Peyer's patch (tissue), 4 donors: ENCODE measurements around the gene TTC27. TPM values are rescaled to one million over a fixed set of nuclear protein-coding genes. Genes with fewer than 3 reads are reported as not detected.

Source experiments
- DNase-seq, 3 donors: peaks; one replicate each; pipeline ENCODE4 v3.0.0-alpha.2; 2017 to 2019
- H3K27ac ChIP-seq, 4 donors: fragments of 200-600 bp; sonication (generic); one replicate each; pipeline ENCODE4 v1.5.1; 2016 to 2019
- H3K27me3 ChIP-seq, 2 donors: fragments of 200-600 bp; sonication (generic); one replicate each; pipeline ENCODE4 v1.5.1; 2019
- H3K36me3 ChIP-seq, 3 donors: fragments of 200-600 bp; sonication (generic); one replicate each; pipeline ENCODE4 v1.5.1; 2016 to 2019
- H3K4me1 ChIP-seq, 4 donors: fragments of 200-600 bp; sonication (generic); one replicate each; pipeline ENCODE4 v1.5.1; 2016 to 2019
- H3K4me3 ChIP-seq, 4 donors: fragments of 200-600 bp; sonication (generic); 1 replicate in 3 of 4; 2 replicates in 1 of 4; pipeline ENCODE4 v1.5.1; 2016 to 2019; ENCODE audit warnings: mild to moderate bottlenecking in 1 of 4
- H3K9me3 ChIP-seq, 4 donors: fragments of 200-600 bp; sonication (generic); one replicate each; pipeline ENCODE4 v1.5.1; 2016 to 2019; ENCODE audit warnings: mild to moderate bottlenecking in 1 of 4
- POLR2A ChIP-seq, 2 donors: fragments of 450-650 bp; IDR thresholded peaks; one replicate each; pipeline ENCODE4 v1.5.1; 2017; ENCODE audit warnings: antibody characterized with exemption in 2 of 2, mild to moderate bottlenecking in 2 of 2, moderate library complexity in 2 of 2
- total RNA-seq, 4 donors: library from RNA; depleted of rRNA; stranded (reverse); fragments of >200 nt; gene quantifications; one replicate each; pipeline ENCODE4 v1.1.0, GENCODE V29; 2016
- TF ChIP-seq, protein P1 (sequence below), 6 experiments: fragments of 450-650 bp in 4 of 6; fragments of 200-600 bp in 2 of 6; sonication (generic) in 1 of 6; IDR thresholded peaks; one replicate each; pipeline ENCODE4 v1.5.1; 2017 to 2019; ENCODE audit warnings: antibody characterized with exemption in 6 of 6, mild to moderate bottlenecking in 3 of 6, moderate library complexity in 1 of 6

TTC27 gene
- total RNA-seq, 4 donors from 2014 or later: 9.5 to 28.6 (median 12.4) TPM

DNA sequence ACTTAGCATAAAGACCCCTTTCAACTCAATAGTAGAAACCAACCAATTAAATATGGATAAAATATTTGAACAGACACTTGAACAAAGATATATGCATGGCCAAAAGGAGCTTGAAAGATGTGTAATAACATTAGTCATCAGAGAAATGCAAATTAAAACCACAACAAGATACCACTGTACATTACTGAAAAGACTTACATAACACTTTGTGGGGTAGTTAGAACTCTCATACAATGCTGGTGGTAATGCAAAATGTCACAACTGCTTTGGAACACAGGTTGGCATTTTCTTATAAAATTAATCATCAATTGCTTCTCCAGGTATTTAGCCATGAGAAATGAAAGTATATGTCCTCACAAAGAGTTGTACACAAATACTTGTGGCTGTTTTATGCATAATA lies 60.7 kb downstream of the TTC27 start:
- Histone ChIP-seq H3K4me3 (no peak overlapping the region), H3K9me3 (no peaks in the 10 kb centered on the region), H3K36me3 (no peaks in the 10 kb centered on the region), H3K27ac (no peak overlapping the region), H3K4me1 (no peaks in the 10 kb centered on the region), H3K27me3 (no peaks in the 10 kb centered on the region)
- no peak for DNase-seq
- TF ChIP-seq, protein P1, sequence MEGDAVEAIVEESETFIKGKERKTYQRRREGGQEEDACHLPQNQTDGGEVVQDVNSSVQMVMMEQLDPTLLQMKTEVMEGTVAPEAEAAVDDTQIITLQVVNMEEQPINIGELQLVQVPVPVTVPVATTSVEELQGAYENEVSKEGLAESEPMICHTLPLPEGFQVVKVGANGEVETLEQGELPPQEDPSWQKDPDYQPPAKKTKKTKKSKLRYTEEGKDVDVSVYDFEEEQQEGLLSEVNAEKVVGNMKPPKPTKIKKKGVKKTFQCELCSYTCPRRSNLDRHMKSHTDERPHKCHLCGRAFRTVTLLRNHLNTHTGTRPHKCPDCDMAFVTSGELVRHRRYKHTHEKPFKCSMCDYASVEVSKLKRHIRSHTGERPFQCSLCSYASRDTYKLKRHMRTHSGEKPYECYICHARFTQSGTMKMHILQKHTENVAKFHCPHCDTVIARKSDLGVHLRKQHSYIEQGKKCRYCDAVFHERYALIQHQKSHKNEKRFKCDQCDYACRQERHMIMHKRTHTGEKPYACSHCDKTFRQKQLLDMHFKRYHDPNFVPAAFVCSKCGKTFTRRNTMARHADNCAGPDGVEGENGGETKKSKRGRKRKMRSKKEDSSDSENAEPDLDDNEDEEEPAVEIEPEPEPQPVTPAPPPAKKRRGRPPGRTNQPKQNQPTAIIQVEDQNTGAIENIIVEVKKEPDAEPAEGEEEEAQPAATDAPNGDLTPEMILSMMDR (IDR thresholded peaks at IDR 0.05): no peak
- TF ChIP-seq POLR2A (IDR thresholded peaks at IDR 0.05): no peak

DNA sequence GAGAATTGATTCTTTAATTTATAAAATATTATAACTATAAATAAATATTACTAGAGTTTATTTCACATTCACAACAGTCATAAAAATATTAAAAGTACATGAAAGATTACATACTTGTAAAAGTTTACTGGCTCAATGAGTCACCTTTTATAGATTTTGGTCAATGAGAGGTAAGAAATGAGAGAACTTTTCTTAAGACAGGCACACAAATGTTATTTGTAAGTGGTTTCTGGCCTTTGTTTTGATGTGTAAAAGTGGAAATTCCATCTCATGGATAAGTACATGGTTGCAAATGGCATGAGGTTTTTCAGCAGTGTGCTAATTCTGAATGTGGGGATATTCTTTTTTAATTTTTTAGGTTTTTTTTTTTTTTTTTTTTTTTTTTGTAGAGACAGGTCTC lies 63.8 kb downstream of the TTC27 start:
- no peak overlapping the region for H3K27ac ChIP-seq
- H3K36me3 ChIP-seq: no peaks in the 10 kb centered on the region
- no peak for TF ChIP-seq POLR2A (IDR thresholded peaks at IDR 0.05)
- TF ChIP-seq, protein P1 (IDR thresholded peaks at IDR 0.05): no peak
- H3K4me1 ChIP-seq: no peaks in the 10 kb centered on the region
- no peaks in the 10 kb centered on the region for H3K9me3 ChIP-seq
- H3K4me3 ChIP-seq: no peak overlapping the region
- DNase-seq: no peak
- no peaks in the 10 kb centered on the region for H3K27me3 ChIP-seq

DNA sequence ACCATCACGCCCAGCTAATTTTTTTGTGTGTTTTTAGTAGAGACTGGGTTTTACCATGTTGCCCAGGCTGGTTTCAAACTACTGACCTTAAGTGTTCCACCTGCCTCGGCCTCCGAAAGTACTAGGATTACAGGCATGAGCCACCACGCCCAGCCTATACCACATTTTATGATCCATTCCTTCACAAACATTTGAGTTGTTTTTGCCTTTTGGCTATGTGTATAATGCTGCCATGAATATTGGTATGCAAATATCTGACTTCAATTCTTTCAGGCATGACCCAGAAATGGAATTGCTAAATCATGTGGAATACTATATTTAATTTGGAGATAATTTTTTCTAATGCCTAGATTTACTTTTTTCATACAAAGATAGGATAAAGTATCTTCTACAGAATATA lies 68.6 kb downstream of the TTC27 start:
- Histone ChIP-seq H3K27ac (no peak overlapping the region), H3K4me3 (no peak overlapping the region), H3K36me3 (no peaks in the 10 kb centered on the region), H3K9me3 (no peaks in the 10 kb centered on the region), H3K4me1 (no peaks in the 10 kb centered on the region), H3K27me3 (no peaks in the 10 kb centered on the region)
- DNase-seq: no peak
- no peak for TF ChIP-seq POLR2A (IDR thresholded peaks at IDR 0.05)
- TF ChIP-seq, protein P1 (IDR thresholded peaks at IDR 0.05): no peak

DNA sequence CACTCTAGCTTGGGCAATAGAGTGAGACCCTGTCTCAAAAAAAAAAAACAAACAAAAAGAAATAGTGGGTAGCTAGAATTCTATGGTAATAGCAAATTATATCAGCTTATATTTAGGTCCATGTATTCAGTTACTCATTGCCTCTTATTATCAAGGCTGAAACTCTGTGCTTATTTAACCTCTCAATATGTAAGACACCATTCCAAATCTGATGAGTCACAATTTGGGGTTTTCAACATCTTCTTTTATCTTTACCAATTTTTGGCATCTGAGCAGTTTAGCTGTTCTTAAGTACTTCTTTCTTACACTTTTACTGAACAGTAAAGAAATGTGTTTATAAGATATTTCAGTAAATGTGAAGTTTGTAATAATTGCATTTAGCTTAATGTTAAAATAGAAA lies 69.3 kb downstream of the TTC27 start:
- Histone ChIP-seq H3K36me3 (no peaks in the 10 kb centered on the region), H3K4me3 (no peak overlapping the region), H3K4me1 (no peaks in the 10 kb centered on the region), H3K27me3 (no peaks in the 10 kb centered on the region), H3K9me3 (no peaks in the 10 kb centered on the region), H3K27ac (no peak overlapping the region)
- TF ChIP-seq, protein P1 (IDR thresholded peaks at IDR 0.05): no peak
- no peak for TF ChIP-seq POLR2A (IDR thresholded peaks at IDR 0.05)
- no peak for DNase-seq

DNA sequence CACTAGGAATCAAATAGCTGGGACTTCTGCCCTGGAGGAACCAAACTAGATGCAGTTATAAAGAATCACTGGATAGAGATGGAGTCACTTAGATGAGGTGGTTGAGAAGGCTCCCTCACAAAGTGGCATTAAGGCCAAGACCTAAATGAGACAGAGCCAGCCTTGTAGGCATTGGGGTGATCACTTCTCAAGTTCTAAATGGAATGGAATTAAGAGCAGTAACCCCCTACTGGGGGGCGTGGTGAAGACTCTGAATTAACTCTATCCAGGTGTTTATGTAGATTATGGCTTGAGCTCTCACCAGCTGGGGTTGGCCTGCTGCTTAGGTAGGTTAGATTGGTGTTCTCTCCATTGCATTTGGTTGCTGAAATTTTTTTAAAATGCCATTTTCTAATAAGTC lies 71.3 kb downstream of the TTC27 start:
- Histone ChIP-seq H3K27me3 (no peaks in the 10 kb centered on the region), H3K9me3 (no peaks in the 10 kb centered on the region), H3K27ac (no peak overlapping the region), H3K4me3 (no peak overlapping the region), H3K4me1 (no peaks in the 10 kb centered on the region), H3K36me3 (peaks cover 0 to 3% (median 0%) of the 10 kb centered on the region in 3 donors)
- no peak for DNase-seq
- TF ChIP-seq, protein P1 (IDR thresholded peaks at IDR 0.05): no peak
- TF ChIP-seq POLR2A (IDR thresholded peaks at IDR 0.05): no peak

DNA sequence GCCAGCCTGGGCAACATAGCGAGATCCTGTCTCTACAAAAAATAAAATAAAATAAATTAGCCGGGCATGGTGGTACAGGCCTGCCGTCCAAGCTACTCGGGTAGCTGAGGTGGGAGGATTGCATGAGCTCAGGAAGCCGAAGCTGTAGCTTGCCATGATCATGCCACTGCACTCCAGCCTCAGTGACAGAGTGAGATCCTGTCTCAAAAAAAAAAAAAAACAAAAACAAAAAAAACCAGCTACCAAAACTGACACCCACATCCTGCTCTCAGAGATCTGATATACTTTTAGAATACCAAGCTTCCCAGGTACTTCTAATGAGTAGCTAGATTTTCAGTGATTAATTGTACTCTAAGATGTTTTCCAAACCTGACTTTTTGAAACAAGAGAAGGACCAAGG lies 74.0 kb downstream of the TTC27 start:
- H3K27ac ChIP-seq: no peak overlapping the region
- peaks cover 0 to 5% (median 0%) of the 10 kb centered on the region in 3 donors for H3K36me3 ChIP-seq
- H3K9me3 ChIP-seq: no peaks in the 10 kb centered on the region
- no peaks in the 10 kb centered on the region for H3K27me3 ChIP-seq
- no peaks in the 10 kb centered on the region for H3K4me1 ChIP-seq
- no peak for TF ChIP-seq POLR2A (IDR thresholded peaks at IDR 0.05)
- TF ChIP-seq, protein P1 (IDR thresholded peaks at IDR 0.05): no peak
- DNase-seq: no peak
- H3K4me3 ChIP-seq: no peak overlapping the region
